Activated T-cell treated with anti-CD3 and anti-CD28 coated beads, Interleukin-2, amount 50 U/mL, for 72 hours (primary cell): Measurements from ENCODE around the gene METAP2. TPM values are rescaled to one million over a fixed set of nuclear protein-coding genes. Genes with fewer than 3 reads are reported as not detected.

Experiments
- ATAC-seq, 2 donors: fragments of 150-1000 bp; cut with Tn5 transposase; replicated peaks in 1 of 2; 2 replicates each; pipeline ENCODE4 v1.10.0; 2021; ENCODE audit warnings: moderate library complexity in 2 of 2, mild to moderate bottlenecking in 1 of 2
- DNase-seq, 2 donors: peaks; one replicate each; pipeline ENCODE4 v3.0.0; 2021 to 2022; ENCODE audit warnings: mixed read lengths in 1 of 2
- H3K27ac Mint-ChIP-seq: one replicate; pipeline ENCODE4 v1.8.0; 2022; ENCODE audit warnings: mild to moderate bottlenecking, moderate library complexity, mixed read lengths
- H3K27me3 Mint-ChIP-seq: one replicate; pipeline ENCODE4 v1.8.0; 2022; ENCODE audit warnings: low read depth, mixed read lengths
- H3K36me3 Mint-ChIP-seq, 2 donors: one replicate each; pipeline ENCODE4 v1.8.0; 2022; ENCODE audit warnings: mixed read lengths in 2 of 2, mild to moderate bottlenecking in 1 of 2; ENCODE audit not compliant: insufficient read depth in 2 of 2
- H3K4me1 Mint-ChIP-seq: one replicate; pipeline ENCODE4 v1.8.0; 2022; ENCODE audit warnings: low read depth, mixed read lengths
- H3K4me3 Mint-ChIP-seq, 2 donors: one replicate each; pipeline ENCODE4 v1.8.0; 2022; ENCODE audit warnings: mild to moderate bottlenecking in 2 of 2, mixed read lengths in 2 of 2, moderate library complexity in 2 of 2
- H3K9me3 Mint-ChIP-seq, 2 donors: one replicate each; pipeline ENCODE4 v1.8.0; 2022; ENCODE audit warnings: mixed read lengths in 2 of 2
- total RNA-seq, 2 donors: library from RNA; stranded (reverse); gene quantifications; one replicate each; pipeline ENCODE4 v1.2.3, GENCODE V29; 2022

METAP2 gene
- total RNA-seq, 2 donors from 2014 or later: 93.9 to 118 TPM

- peak; percentile 89 to 91 for ATAC-seq
- peak overlapping the region; percentile 23 for H3K27ac Mint-ChIP-seq
Observed at GRCh38 chr12:95548539-95549391, 74.8 kb downstream of the METAP2 start.

GRCh38 chr12:95549392-95550084, 75.6 kb downstream of the METAP2 start:
- DNase-seq (no peak), ATAC-seq (no peak)
- Mint-ChIP-seq H3K4me3 (peak overlapping the region; percentile 89 to 91), H3K36me3 (peaks cover 4 to 6% of the 10 kb centered on the region in 2 donors), H3K4me1 (peaks cover 78% of the 10 kb centered on the region), H3K27ac (peak overlapping the region; percentile 23), H3K27me3 (no peaks in the 10 kb centered on the region), H3K9me3 (peaks cover 1 to 2% of the 10 kb centered on the region in 2 donors)

More at GRCh38 chr12:95548539-95549391, 74.8 kb downstream of the METAP2 start:
- H3K36me3 Mint-ChIP-seq: peaks cover 4 to 6% of the 10 kb centered on the region in 2 donors
- no peaks in the 10 kb centered on the region for H3K27me3 Mint-ChIP-seq
- H3K9me3 Mint-ChIP-seq: peaks cover 1 to 2% of the 10 kb centered on the region in 2 donors
- H3K4me1 Mint-ChIP-seq: peaks cover 70% of the 10 kb centered on the region
- peak; percentile 80 to 82 for DNase-seq
- H3K4me3 Mint-ChIP-seq: peak overlapping the region; percentile 89 to 91

- Mint-ChIP-seq H3K9me3 (peaks cover 1 to 2% of the 10 kb centered on the region in 2 donors), H3K36me3 (peaks cover 4 to 6% of the 10 kb centered on the region in 2 donors), H3K27ac (peak within 1 kb of the TSS; percentile 77), H3K4me3 (peak within 1 kb of the TSS; percentile 81 to 87), H3K4me1 (peaks cover 68% of the 10 kb centered on the region), H3K27me3 (no peaks in the 10 kb centered on the region)
- ATAC-seq: no peak
- peak in 1 of 2 donors; percentile 10 for DNase-seq
Observed at GRCh38 chr12:95551305-95551704, 77.4 kb downstream of the METAP2 start, which contains the start of gene USP44. TSS of gene USP44 (minus strand) at chr12:95551476. CDS start at chr12:95534256, 17,220 bp downstream.

- Mint-ChIP-seq H3K9me3 (peaks cover 1 to 2% of the 10 kb centered on the region in 2 donors), H3K27me3 (no peaks in the 10 kb centered on the region), H3K27ac (peak overlapping the region; percentile 77), H3K36me3 (peaks cover 4 to 6% of the 10 kb centered on the region in 2 donors), H3K4me1 (peaks cover 62% of the 10 kb centered on the region), H3K4me3 (peak overlapping the region; percentile 81 to 87)
- ATAC-seq: no peak
- DNase-seq: no peak
Observed at GRCh38 chr12:95551913-95552516, 78.1 kb downstream of the METAP2 start.

GRCh38 chr12:95553197-95553943, 79.4 kb downstream of the METAP2 start:
- peak overlapping the region; percentile 93 for H3K27ac Mint-ChIP-seq
- peaks cover 2 to 6% of the 10 kb centered on the region in 2 donors for H3K36me3 Mint-ChIP-seq
- H3K27me3 Mint-ChIP-seq: no peaks in the 10 kb centered on the region
- ATAC-seq (no peak), DNase-seq (peak in 1 of 2 donors; percentile 11)
- peak overlapping the region; percentile 81 to 87 for H3K4me3 Mint-ChIP-seq
- peaks cover 1 to 2% of the 10 kb centered on the region in 2 donors for H3K9me3 Mint-ChIP-seq
- peaks cover 52% of the 10 kb centered on the region for H3K4me1 Mint-ChIP-seq

GRCh38 chr12:95554532-95555071, 80.7 kb downstream of the METAP2 start:
- ATAC-seq (no peak), DNase-seq (no peak)
- Mint-ChIP-seq H3K27me3 (no peaks in the 10 kb centered on the region), H3K4me3 (peak overlapping the region in 1 of 2 donors; percentile 32), H3K36me3 (peaks cover under 1% of the 10 kb centered on the region in 2 donors), H3K4me1 (peaks cover 46% of the 10 kb centered on the region), H3K27ac (no peak overlapping the region), H3K9me3 (peaks cover under 1% of the 10 kb centered on the region in 2 donors)

- Mint-ChIP-seq H3K4me3 (no peak overlapping the region), H3K4me1 (peaks cover 22% of the 10 kb centered on the region), H3K36me3 (no peaks in the 10 kb centered on the region), H3K27ac (no peak overlapping the region), H3K27me3 (no peaks in the 10 kb centered on the region), H3K9me3 (no peaks in the 10 kb centered on the region)
- ATAC-seq (no peak), DNase-seq (no peak)
Observed at GRCh38 chr12:95557625-95558024, 83.7 kb downstream of the METAP2 start.

Other genes with a start within 250 kb of the METAP2 start
- 10 to 100 TPM in 1 of 2 donors, 1 to 10 TPM in 1; 8.4 to 12.0 TPM for gene USP44, start 77.3 kb downstream of the METAP2 start, total RNA-seq